Sigmoid colon (tissue), 4 donors: ENCODE data around the gene SUMF2.
"Not testable (repeated sequence)": the region's sequence is repeated elsewhere in the genome, so short reads cannot be mapped to it uniquely, and the experiment has no call there.

Experiments used
- CTCF ChIP-seq, 4 experiments: fragments of 450-650 bp in 3 of 4; fragments of 200-600 bp in 1 of 4; IDR thresholded peaks; one replicate each; pipeline ENCODE4 v1.5.1; 2016 to 2019; ENCODE audit warnings: antibody characterized with exemption in 4 of 4, mild to moderate bottlenecking in 3 of 4, moderate library complexity in 2 of 4
- POLR2A ChIP-seq, 2 donors: fragments of 450-650 bp; IDR thresholded peaks; one replicate each; pipeline ENCODE4 v1.6.1; 2016; ENCODE audit warnings: antibody characterized with exemption in 2 of 2, mild to moderate bottlenecking in 2 of 2, moderate library complexity in 2 of 2
- POLR2AphosphoS5 ChIP-seq, 4 donors: sonication (generic); formaldehyde crosslinking; IDR thresholded peaks; one replicate each; pipeline ENCODE4 v1.6.1; 2017; ENCODE audit warnings: antibody characterized with exemption in 4 of 4

GRCh38 chr7:56031556-56031955 lies 32.5 kb upstream of the SUMF2 start:
- TF ChIP-seq POLR2AphosphoS5, CTCF, POLR2A (IDR thresholded peaks at IDR 0.05): not testable (repeated sequence)
